UCSD-AML1 (cell line): ENCODE measurements around the gene TLCD2.
"Not testable (repeated sequence)": the region's sequence is repeated elsewhere in the genome, so short reads cannot be mapped to it uniquely, and the experiment has no call there.

Source experiments
- DNase-seq: peaks from one replicate; lab custom pipeline; 2025; ENCODE audit not compliant: unreplicated experiment; lab: John Stamatoyannopoulos, UW

TLCD2 gene

DNA sequence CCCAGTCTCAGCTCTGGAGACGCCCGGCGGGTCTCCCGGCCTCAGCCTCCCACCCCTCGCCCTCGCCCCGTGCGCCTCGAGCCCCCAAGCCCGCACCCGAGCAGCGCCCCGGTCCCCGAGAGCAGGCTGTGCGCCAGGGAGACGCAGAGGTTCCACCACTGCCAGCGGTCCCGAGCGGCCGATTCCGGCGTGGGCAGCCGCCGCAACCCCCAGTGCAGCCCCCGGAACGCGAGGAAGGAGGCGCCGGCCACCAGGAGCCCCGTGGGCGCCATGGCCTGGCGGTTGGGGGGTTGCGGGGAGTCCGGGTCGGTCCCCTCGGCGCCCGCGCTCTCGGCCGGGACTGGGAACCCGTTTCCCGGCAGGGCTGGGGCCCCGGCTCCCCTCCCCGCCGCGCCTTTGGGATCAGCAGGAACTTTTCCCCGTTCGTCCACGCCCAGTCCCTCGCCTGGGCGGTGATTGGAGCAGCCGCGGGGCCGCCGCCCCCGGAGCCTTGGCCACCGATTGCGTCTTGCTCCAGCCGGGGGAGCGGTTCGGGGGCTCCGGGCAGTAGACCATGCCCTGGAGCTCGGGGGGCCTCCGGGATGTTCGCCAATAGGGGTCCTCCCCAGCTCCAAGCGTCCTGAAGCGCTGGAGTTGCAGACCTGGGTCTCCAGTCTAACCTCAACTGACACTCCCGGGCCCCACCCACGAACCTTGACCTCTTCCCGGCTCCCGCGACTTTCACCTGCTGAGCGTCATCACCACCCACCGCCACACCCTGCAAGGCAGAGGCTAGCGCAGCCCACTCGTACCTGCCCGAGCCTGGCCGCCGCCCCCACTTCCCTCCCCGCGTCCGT lies at the start of gene TLCD2:
Gene TLCD2, minus strand, starts transcription at position 407 of the 836 bp plus-strand sequence. Its CDS starts 135 bp downstream, at position 272.
- DNase-seq: peak; percentile 38

DNA sequence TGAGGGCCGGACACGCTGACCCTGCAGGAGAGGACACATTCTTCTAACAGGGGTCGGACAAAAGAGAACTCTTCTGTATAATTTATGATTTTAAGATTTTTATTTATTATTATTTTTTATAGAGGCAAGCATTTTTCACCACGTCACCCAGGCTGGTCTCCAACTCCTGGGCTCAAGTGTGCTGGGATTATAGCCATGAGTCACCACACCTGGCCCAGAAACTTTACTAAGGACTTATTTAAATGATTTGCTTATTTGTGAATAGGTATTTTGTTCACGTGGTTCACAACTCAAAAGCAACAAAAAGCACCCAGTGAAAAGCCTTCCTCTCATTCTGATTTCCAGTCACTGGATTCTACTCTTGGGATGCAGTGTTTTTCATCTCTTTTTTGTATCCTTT lies 49.4 kb upstream of the TLCD2 start:
- no peak for DNase-seq

DNA sequence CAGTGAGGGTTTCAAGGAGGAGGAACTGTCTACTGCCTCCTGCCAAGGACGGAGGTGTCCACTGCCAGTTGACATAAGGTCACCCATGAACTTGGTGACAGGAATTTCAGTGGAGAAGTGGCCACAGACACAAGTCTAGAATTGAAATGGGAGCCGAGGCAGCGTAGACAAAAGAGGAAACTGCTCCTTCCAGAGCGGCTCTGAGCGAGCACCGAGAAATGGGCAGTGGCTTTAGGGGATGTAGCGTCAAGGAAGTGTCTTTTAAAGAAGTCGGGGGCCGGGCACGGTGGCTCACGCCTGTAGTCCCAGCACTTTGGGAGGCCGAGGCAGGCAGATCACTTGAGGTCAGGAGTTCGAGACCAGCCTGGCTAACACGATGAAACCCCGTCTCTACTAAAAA lies 48.6 kb upstream of the TLCD2 start:
- peak; percentile 52 for DNase-seq

DNA sequence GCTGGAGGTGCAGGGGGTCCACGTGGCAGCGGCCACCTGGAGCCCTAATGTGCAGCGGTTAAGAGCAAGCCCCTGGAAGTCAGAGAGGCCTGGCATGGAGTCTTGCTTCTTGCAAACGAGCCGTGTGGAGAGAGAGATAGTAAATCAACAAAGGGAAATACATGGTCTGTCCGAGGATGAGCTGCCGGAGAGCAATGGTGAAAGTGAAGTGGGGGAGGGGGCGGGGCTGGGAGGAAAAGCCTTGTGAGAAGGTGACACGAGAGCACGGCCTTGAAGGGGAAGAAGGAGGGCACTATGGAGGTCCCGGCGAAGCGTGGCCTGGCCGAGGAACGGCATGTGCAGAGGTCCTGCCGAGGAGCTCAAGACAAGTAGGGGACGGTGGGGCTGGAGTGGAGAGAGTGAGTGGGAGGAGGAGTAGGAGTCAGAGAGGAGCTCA lies 45.7 kb upstream of the TLCD2 start:
- no peak for DNase-seq

- no peak for DNase-seq
These were observed 45.2 kb upstream of the TLCD2 start for GRCh38 chr17:1755252-1755826.

DNA sequence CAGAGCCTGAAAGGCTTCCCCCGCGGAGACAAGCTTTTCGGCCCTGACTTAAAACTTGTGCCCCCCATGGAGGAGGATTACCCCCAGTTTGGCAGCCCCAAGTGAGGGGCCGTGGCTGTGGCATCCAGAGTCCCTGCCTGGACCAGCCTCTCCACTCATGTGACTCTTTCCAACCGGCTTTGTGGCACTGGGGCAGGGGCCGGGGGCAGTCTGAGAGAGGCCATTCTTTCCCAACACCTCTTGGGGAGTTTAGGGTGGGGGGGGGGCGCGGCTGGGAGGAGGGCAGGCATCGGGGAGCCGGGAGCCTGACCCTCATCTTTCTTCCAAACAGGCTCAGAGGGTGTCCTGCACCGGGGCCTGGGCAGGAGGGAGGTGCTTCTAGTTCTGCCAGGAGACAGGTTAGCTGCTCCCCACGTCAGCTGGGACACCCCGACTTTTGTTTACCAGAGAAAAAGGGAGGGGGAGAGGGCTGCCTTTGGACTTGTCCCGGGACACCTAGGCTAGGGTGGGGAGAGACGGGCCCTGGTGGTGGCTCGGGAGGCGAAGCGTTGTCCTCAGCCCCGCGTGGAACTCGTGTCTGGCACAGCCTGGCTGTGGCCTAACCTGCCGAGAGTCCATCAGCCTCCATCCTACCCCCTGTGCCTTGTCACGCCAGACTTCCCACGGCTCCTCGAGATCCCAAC lies 44.4 kb upstream of the TLCD2 start:
- no peak for DNase-seq

DNA sequence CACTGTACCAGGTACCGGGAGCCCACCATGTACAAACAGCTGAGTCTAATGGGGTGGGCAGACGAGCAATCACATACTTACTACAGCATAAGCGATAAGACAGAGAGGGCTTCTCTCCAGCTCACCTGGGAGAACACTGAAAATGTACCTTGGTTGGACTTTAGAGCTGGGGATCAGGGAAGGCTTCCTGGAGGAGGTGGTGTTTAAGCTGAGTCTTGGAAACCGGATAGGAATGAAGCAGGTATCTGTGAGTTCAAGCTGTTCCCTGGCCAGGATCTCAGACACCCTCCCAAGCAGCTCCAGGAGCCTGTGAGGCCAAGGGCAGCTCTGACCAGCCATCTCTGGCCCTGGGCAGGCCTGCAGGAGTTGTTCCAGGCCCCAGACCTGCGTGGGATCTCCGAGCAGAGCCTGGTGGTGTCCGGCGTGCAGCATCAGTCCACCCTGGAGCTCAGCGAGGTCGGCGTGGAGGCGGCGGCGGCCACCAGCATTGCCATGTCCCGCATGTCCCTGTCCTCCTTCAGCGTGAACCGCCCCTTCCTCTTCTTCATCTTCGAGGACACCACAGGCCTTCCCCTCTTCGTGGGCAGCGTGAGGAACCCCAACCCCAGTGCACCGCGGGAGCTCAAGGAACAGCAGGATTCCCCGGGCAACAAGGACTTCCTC lies 43.7 kb upstream of the TLCD2 start:
- DNase-seq: no peak

DNA sequence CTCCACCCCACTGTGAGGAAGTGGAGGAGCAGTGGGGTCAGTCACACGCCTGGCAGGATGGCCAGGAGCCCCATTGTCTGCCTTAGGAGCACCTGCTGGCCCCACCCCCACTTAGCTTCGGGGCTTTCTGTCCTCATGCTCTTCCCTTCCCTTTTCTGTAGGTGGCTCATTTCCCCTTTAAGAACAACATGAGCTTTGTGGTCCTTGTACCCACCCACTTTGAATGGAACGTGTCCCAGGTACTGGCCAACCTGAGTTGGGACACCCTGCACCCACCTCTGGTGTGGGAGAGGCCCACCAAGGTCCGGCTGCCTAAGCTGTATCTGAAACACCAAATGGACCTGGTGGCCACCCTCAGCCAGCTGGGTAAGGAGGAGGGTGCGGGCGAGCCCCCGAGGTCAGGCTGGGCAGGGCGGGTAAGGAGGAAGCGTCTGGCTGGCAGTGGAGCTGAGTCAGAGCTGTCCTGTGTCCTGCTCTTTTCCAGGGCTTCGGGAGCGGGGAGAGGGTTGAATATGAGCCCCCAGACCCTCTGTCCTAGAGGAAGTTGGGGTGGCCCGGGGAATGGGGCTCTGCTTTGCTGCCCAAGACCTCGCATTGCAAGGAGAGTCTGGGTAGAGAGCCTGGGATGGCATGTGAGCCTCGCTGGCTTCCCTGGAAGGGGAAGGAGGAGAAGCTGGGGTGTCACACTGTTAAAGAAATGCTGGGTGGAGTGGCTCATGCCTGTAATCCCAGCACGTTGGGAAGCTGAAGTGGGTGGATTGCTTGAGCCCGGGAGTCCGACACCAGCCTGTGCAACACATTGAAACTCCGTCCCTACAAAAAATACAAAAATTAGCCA lies 42.5 kb upstream of the TLCD2 start:
- peak; percentile 56 for DNase-seq

DNA sequence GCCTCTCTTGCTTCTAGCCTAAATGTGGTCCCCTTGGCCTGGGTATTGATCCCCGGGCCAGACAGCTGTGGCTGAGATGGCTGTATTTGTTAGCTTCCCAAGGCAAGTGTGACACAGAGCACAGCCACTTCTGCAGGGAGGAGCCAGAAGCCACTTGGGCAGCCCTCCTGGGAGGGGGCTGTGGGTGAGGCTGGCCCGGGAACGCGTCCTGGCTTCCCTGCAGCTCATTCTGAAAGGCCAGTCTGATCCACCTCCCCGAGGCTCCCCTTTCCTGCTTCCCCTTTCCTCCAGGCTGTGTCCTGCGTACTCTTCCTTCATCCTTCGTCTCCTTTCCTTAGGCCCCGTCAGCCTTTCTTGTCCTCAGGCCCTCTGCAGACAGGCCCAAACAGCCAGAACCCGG lies 40.5 kb upstream of the TLCD2 start:
- DNase-seq: no peak

DNA sequence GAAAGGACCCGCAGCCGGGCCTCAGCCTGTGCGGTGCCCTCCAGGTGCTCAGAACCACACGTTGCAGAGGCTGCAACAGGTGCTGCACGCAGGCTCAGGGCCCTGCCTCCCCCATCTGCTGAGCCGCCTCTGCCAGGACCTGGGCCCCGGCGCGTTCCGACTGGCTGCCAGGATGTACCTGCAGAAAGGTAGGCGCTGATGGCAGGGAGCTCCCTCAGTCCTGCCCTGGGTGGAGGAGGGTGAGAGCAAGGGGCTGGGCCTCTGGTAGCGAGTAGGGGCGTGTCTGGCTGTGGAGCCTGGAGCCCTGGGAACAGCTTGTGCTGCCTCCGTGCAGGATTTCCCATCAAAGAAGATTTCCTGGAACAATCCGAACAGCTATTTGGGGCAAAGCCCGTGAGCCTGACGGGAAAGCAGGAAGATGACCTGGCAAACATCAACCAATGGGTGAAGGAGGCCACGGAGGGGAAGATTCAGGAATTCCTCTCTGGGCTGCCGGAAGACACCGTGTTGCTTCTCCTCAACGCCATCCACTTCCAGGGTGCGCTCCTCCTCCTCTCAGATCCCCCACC lies 36.9 kb upstream of the TLCD2 start:
- DNase-seq: no peak

GRCh38 chr17:1745513-1746020 lies 35.4 kb upstream of the TLCD2 start:
- DNase-seq: no peak

DNA sequence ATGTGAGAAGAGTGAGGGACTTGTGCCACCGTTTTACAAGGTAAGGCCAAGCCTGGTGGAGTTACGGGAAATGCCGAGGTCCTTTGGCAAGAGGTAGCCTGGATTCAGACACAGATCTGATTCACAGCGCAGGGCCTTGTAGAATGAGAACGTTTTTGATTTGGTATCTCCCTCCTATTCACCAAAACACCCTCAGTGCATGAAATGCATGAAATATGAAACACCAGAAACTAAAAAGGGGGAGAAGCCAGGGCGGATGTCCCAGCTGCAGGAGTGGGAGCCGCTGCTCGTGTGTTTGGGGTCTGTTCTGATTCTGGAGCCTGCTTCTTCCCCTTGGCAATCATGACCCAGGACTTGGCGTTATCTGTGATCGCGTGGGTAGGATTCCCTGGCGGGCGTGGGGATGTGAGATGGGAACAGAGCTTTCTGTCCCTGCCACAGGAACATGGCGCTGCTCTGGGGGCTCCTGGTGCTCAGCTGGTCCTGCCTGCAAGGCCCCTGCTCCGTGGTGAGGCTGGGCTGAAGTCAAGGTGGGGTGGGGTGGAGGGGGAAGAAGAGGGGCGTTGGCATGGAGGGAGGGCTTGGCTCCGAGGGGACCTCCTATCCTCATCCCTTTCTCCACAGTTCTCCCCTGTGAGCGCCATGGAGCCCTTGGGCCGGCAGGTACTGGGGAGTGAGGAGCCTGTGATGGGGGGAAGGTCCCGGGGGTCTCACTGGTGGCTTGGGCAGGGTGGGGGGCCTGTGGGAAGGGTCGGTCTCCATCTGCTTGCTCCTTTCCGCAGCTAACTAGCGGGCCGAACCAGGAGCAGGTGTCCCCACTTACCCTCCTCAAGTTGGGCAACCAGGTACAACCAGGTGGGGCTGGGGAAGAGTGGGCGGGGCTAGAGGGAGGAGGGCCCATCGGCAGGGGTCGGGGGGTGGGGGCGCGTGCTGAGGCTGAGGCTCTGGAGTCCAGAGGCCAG lies 34.7 kb upstream of the TLCD2 start:
- DNase-seq: no peak

DNA sequence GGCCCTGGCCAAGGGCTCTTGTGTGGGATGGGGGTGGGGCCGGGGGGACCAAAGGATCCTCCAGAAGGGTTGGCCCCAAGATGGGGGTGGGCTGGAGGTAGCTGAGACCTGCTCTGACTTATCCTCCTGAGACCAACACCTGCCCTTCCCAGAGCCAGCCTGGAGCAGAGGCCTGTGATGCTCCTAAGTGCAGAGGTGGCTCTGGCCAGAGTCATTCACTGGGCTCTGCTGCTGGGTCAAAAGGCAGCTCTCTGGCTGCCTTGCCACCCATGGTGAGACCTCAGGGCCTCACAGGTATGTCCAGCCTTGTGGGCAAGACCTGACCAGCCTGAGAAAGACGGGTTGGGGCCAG lies 32.9 kb upstream of the TLCD2 start:
- no peak for DNase-seq

DNA sequence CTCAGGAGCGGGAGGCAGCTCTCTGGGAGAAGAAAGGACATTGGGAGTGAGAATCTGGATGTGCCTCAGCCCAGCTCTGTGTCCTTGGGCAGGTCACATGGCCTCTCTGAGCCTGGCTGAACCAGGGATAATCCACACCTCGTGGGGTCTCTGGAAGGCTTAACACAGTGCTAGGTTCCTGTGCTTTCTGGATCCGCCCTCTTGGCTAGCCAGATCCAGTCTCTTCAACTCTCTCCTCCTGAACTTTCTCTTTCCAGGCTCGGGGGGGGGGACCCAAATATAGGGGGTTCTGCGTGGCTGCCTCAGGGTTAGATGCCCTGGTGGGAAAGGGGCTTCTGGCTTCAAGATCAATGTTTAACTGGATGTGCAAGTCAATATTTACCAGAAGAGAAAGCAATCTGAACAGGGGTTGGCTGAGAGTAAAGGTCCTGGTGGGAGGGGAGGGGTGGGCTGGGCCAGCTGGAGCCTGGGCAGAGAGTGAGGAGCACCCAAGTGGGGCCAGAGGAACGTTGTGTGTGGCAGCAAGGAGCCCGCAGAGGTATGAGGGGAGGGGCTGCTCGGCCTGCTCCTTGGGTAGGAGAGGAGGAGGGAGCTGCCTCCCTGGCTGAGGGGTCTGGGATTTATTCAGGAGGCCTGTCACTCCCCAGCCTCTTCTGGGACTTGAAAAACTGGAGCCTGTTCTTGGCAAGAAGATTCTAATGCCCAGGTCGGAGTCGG lies 32.4 kb upstream of the TLCD2 start, which contains the start of gene SERPINF2:
Gene SERPINF2, plus strand, starts transcription at position 501 of the 717 bp plus-strand sequence. CDS start 2,125 bp downstream, outside the sequence.
- DNase-seq: no peak

DNA sequence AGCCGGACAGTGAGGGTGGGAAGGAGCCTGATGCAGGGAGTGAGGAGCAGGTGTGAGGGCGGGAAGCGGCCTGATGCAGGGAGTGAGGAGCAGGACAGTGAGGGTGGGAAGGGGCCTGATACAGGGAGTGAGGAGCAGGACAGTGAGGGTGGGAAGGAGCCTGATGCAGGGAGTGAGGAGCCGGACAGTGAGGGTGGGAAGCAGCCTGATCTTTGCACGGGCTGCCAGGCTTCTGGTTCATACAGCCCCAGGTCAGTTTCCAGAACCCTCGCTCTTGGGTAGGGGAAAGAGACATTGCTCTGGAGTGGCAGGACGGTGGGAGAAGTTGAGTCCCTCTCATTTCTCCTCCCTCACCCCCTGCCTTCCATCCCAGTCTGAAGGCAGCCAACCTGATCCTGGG lies 31.7 kb upstream of the TLCD2 start:
- not testable (repeated sequence) for DNase-seq

DNA sequence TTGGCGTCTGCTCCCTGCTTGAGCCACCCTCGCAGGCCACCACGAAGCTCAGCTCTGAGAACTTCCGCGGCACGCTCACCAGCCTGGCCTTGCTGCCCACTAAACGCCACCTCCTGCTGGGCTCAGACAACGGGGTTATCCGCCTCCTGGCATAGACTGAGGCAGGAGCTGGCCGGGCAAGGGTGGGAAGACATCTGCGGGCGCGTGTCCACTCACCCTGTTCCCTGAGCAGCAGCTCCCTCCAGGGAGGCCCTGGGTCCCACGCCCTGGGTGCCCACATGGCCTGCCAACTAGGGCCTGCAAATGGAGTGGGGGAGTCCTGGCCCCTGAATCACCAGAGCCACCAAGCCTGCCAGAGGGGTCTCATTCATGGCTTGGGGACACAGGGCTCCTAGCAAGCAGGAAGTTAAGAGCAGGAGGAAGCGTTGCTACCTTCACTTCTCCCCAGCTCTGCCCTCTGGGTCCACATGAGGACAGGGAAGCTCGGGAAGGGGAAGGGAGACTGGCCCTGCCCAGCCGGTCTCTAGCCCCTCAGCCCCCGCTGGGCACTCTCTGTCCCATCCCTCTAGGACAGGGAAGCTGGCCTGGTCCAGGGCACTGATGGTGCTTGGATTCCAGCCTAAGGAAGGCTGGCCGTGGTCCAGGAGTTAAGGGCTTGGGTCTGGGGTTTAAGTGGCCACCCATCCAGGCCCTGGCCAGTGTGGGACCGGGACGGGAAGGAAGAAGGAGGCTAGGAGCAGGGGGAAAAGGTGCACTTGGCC lies 27.5 kb upstream of the TLCD2 start:
- no peak for DNase-seq
